VCaP (cell line): ENCODE data around the gene ZNF414.

ENCODE experiments used
- H3K27ac ChIP-seq: fragments of 450-650 bp; 2 replicates; pipeline ENCODE4 v1.5.1; 2017
- CTCF ChIP-seq: fragments of 450-650 bp; conservative IDR thresholded peaks from 2 replicates; pipeline ENCODE4 v1.5.1; 2017; ENCODE audit warnings: mild to moderate bottlenecking, moderate library complexity

ZNF414 gene

GRCh38 chr19:8489561-8490394, 24.2 kb downstream of the ZNF414 start:
- TF ChIP-seq CTCF = no peak
- no peak overlapping the region for H3K27ac ChIP-seq

- no peak for TF ChIP-seq CTCF
- no peak overlapping the region for H3K27ac ChIP-seq
Measured at GRCh38 chr19:8488365-8488764, 25.6 kb downstream of the ZNF414 start.

- TF ChIP-seq CTCF = no peak
- no peak overlapping the region for H3K27ac ChIP-seq
Measured at GRCh38 chr19:8487137-8487851, 26.7 kb downstream of the ZNF414 start.

- TF ChIP-seq CTCF = no peak
- no peak overlapping the region for H3K27ac ChIP-seq
Measured at GRCh38 chr19:8486661-8487136, 27.3 kb downstream of the ZNF414 start.

- no peak for TF ChIP-seq CTCF
- H3K27ac ChIP-seq = no peak overlapping the region
Measured at GRCh38 chr19:8485561-8486371, 28.2 kb downstream of the ZNF414 start.

GRCh38 chr19:8484331-8484894, 29.6 kb downstream of the ZNF414 start:
- H3K27ac ChIP-seq = no peak overlapping the region
- no peak for TF ChIP-seq CTCF
